Measurements from ENCODE around the gene USP13.

GRCh38 chr3:179772297-179772696 lies 119.5 kb downstream of the USP13 start:
- TF ChIP-seq EZH2phosphoT487 (IDR thresholded peaks at IDR 0.05; ENCODE audit: borderline replicate concordance) (no peak), POLR2AphosphoS5 (IDR thresholded peaks at IDR 0.05; ENCODE audit: low read depth, low read length) (no peak)
- TF ChIP-seq, protein P1, sequence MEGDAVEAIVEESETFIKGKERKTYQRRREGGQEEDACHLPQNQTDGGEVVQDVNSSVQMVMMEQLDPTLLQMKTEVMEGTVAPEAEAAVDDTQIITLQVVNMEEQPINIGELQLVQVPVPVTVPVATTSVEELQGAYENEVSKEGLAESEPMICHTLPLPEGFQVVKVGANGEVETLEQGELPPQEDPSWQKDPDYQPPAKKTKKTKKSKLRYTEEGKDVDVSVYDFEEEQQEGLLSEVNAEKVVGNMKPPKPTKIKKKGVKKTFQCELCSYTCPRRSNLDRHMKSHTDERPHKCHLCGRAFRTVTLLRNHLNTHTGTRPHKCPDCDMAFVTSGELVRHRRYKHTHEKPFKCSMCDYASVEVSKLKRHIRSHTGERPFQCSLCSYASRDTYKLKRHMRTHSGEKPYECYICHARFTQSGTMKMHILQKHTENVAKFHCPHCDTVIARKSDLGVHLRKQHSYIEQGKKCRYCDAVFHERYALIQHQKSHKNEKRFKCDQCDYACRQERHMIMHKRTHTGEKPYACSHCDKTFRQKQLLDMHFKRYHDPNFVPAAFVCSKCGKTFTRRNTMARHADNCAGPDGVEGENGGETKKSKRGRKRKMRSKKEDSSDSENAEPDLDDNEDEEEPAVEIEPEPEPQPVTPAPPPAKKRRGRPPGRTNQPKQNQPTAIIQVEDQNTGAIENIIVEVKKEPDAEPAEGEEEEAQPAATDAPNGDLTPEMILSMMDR (IDR thresholded peaks at IDR 0.05 in 2 of 3, conservative IDR thresholded peaks at IDR 0.05 in 1 of 3; ENCODE audit: borderline replicate concordance in 1 of 3, insufficient read depth in 1 of 3, low read depth in 2 of 3, low read length in 2 of 3) = no peak

Data from HCT116 (cell line).